H9 (cell line): Measurements from ENCODE around the gene CCSER2. TPM values are rescaled to one million over a fixed set of nuclear protein-coding genes. Genes with fewer than 3 reads are reported as not detected.

Source experiments
- DNase-seq: peaks from one replicate; pipeline ENCODE4 v3.0.0-alpha.2; 2017
- H2AFZ ChIP-seq: one replicate; pipeline ENCODE4 v1.6.1; 2013; ENCODE audit warnings: mild to moderate bottlenecking, low read length, control low read depth, moderate library complexity
- H2AK5ac ChIP-seq: 2 replicates; pipeline ENCODE4 v1.6.1; 2013; ENCODE audit warnings: low read length, control low read depth, mixed read lengths; ENCODE audit not compliant: insufficient read length
- H2BK120ac ChIP-seq: one replicate; pipeline ENCODE4 v1.6.1; 2013; ENCODE audit warnings: low read depth, mild to moderate bottlenecking, low read length, control low read depth, inconsistent platforms; ENCODE audit not compliant: poor library complexity, severe bottlenecking
- H2BK12ac ChIP-seq: 2 replicates; pipeline ENCODE4 v1.6.1; 2013; ENCODE audit warnings: low read length, control low read depth, mixed read lengths, low read depth; ENCODE audit not compliant: insufficient read length
- H2BK15ac ChIP-seq: 2 replicates; pipeline ENCODE4 v1.6.1; 2013; ENCODE audit warnings: low read depth, low read length, control low read depth
- H2BK20ac ChIP-seq: one replicate; pipeline ENCODE4 v1.6.1; 2013; ENCODE audit warnings: low read depth, mild to moderate bottlenecking, low read length, control low read depth, inconsistent platforms; ENCODE audit not compliant: poor library complexity, severe bottlenecking
- H2BK5ac ChIP-seq: 2 replicates; pipeline ENCODE4 v1.6.1; 2013; ENCODE audit warnings: low read length, control low read depth, mixed read lengths; ENCODE audit not compliant: insufficient read length
- H3K14ac ChIP-seq: 2 replicates; pipeline ENCODE4 v1.6.1; 2013; ENCODE audit warnings: low read length, control low read depth; ENCODE audit not compliant: insufficient read depth
- H3K18ac ChIP-seq: 2 replicates; pipeline ENCODE4 v1.6.1; 2013; ENCODE audit warnings: low read depth, mild to moderate bottlenecking, mixed read lengths, low read length, control low read depth; ENCODE audit not compliant: insufficient read length
- H3K23ac ChIP-seq: 2 replicates; pipeline ENCODE4 v1.6.1; 2013; ENCODE audit warnings: low read length, control low read depth, mixed read lengths, low read depth; ENCODE audit not compliant: insufficient read length
- H3K23me2 ChIP-seq: 2 replicates; pipeline ENCODE4 v1.6.1; 2013; ENCODE audit warnings: low read depth, mild to moderate bottlenecking, mixed read lengths, low read length, control low read depth; ENCODE audit not compliant: insufficient read length, poor library complexity, severe bottlenecking
- H3K27ac ChIP-seq: 2 replicates; pipeline ENCODE4 v1.5.1; 2013; ENCODE audit warnings: low read length, control low read depth, mixed read lengths, low read depth; ENCODE audit not compliant: insufficient read length
- H3K27me3 ChIP-seq: 2 replicates; pipeline ENCODE4 v1.6.1; 2013; ENCODE audit warnings: low read length, control low read depth, inconsistent platforms; ENCODE audit not compliant: insufficient read depth
- H3K4ac ChIP-seq: 2 replicates; pipeline ENCODE4 v1.6.1; 2013; ENCODE audit warnings: low read depth, mild to moderate bottlenecking, control low read depth, inconsistent platforms, low read length, moderate library complexity
- H3K4me1 ChIP-seq: 2 replicates; pipeline ENCODE4 v1.6.1; 2013; ENCODE audit warnings: low read length, control low read depth, inconsistent platforms; ENCODE audit not compliant: insufficient read depth
- H3K4me2 ChIP-seq: 2 replicates; pipeline ENCODE4 v1.6.1; 2013; ENCODE audit warnings: low read length, control low read depth, mixed read lengths; ENCODE audit not compliant: insufficient read length, insufficient read depth
- H3K56ac ChIP-seq: 2 replicates; pipeline ENCODE4 v1.6.1; 2013; ENCODE audit warnings: low read depth, mild to moderate bottlenecking, mixed read lengths, low read length, control low read depth; ENCODE audit not compliant: insufficient read length
- H3K79me1 ChIP-seq: 2 replicates; pipeline ENCODE4 v1.6.1; 2013; ENCODE audit warnings: low read depth, mild to moderate bottlenecking, moderate library complexity, low read length, control low read depth, inconsistent platforms; ENCODE audit not compliant: insufficient read depth, poor library complexity, severe bottlenecking
- H3K79me2 ChIP-seq: 2 replicates; pipeline ENCODE4 v1.6.1; 2013; ENCODE audit warnings: low read length, control low read depth, inconsistent platforms; ENCODE audit not compliant: insufficient read depth
- H3K9ac ChIP-seq: 2 replicates; pipeline ENCODE4 v1.6.1; 2013; ENCODE audit warnings: low read length, control low read depth, mixed read lengths; ENCODE audit not compliant: insufficient read length; ENCODE audit errors: extremely low read depth
- H3K9me3 ChIP-seq: one replicate; pipeline ENCODE4 v1.6.1; 2013; ENCODE audit warnings: low read depth, low read length, inconsistent platforms; ENCODE audit not compliant: control insufficient read depth
- H3T11ph ChIP-seq: one replicate; pipeline ENCODE4 v1.6.1; 2013; ENCODE audit warnings: mild to moderate bottlenecking, low read length, control low read depth, inconsistent platforms
- H4K20me1 ChIP-seq: one replicate; pipeline ENCODE4 v1.6.1; 2013; ENCODE audit not compliant: control insufficient read depth, insufficient read length, insufficient read depth
- H4K5ac ChIP-seq: 2 replicates; pipeline ENCODE4 v1.6.1; 2013; ENCODE audit warnings: low read depth, mild to moderate bottlenecking, mixed read lengths, low read length, control low read depth; ENCODE audit not compliant: insufficient read length
- H4K8ac ChIP-seq: replicated peaks from 2 replicates; pipeline ENCODE4 v1.6.1; 2013; ENCODE audit warnings: low read length, control low read depth, mixed read lengths, low read depth; ENCODE audit not compliant: insufficient read length
- H4K91ac ChIP-seq: 2 replicates; pipeline ENCODE4 v1.6.1; 2013; ENCODE audit warnings: low read depth, mild to moderate bottlenecking, moderate library complexity, mixed read lengths, low read length, control low read depth; ENCODE audit not compliant: insufficient read length
- H3K27ac Mint-ChIP-seq, 3 experiments: 2 replicates in 2 of 3; 3 replicates in 1 of 3; pipeline ENCODE4 v1.8.0; 2020 to 2021; ENCODE audit warnings: mixed read lengths in 3 of 3, mild to moderate bottlenecking in 1 of 3, moderate library complexity in 1 of 3
- H3K27me3 Mint-ChIP-seq: 2 replicates; pipeline ENCODE4 v1.8.0; 2021; ENCODE audit warnings: low read depth, mild to moderate bottlenecking, moderate library complexity, mixed read lengths
- H3K36me3 Mint-ChIP-seq, 3 experiments: 2 replicates in 2 of 3; 3 replicates in 1 of 3; pipeline ENCODE4 v1.8.0; 2020 to 2021; ENCODE audit warnings: low read depth in 3 of 3, mixed read lengths in 3 of 3; ENCODE audit not compliant: insufficient read depth in 1 of 3
- H3K4me1 Mint-ChIP-seq, 2 experiments: 2 replicates each; pipeline ENCODE4 v1.8.0; 2020; ENCODE audit warnings: mixed read lengths in 2 of 2
- H3K4me3 Mint-ChIP-seq, 2 experiments: 2 replicates in 1 of 2; 3 replicates in 1 of 2; pipeline ENCODE4 v1.8.0; 2020 to 2021; ENCODE audit warnings: mild to moderate bottlenecking in 2 of 2, mixed read lengths in 2 of 2, moderate library complexity in 1 of 2
- H3K9me3 Mint-ChIP-seq, 2 experiments: 2 replicates in 1 of 2; 3 replicates in 1 of 2; pipeline ENCODE4 v1.8.0; 2020; ENCODE audit warnings: mild to moderate bottlenecking in 2 of 2, mixed read lengths in 2 of 2, moderate library complexity in 1 of 2
- WGBS: extraction: QIAGEN DNeasy Blood & Tissue Kit; methylation state at CpG from one replicate; pipeline ENCODE4 v1.1.7; 2013; ENCODE audit warnings: missing lambda C conversion rate, low lambda C conversion rate, mixed read lengths; ENCODE audit not compliant: insufficient read length; ENCODE audit errors: extremely low coverage; 5-methylcytosine and 5-hydroxymethylcytosine counted together
- total RNA-seq: library from RNA; stranded (reverse); gene quantifications from 2 replicates; pipeline ENCODE4 v1.2.1, GENCODE V29; 2021
- TF ChIP-seq, protein P1 (sequence below): fragments of 200-600 bp; sonication (generic); conservative IDR thresholded peaks from 3 replicates; pipeline ENCODE4 v1.8.0; 2021; ENCODE audit warnings: antibody characterized with exemption, mild to moderate bottlenecking

The CCSER2 gene
- total RNA-seq, 1 experiment from 2014 or later: 22.2 TPM

- Histone ChIP-seq H2BK5ac (no peak overlapping the region), H4K8ac (no peak overlapping the region), H2BK12ac (no peak overlapping the region), H2BK120ac (no peak overlapping the region), H3K27ac (no peak overlapping the region), H3K18ac (no peak overlapping the region), H3T11ph (no peak overlapping the region), H2BK15ac (no peak overlapping the region), H3K4me2 (no peak overlapping the region), H3K14ac (no peak overlapping the region), H3K9me3 (no peaks in the 10 kb centered on the region), H3K9ac (no peak overlapping the region), H3K56ac (no peak overlapping the region), H3K79me2 (no peaks in the 10 kb centered on the region), H4K5ac (no peak overlapping the region), H3K23me2 (no peaks in the 10 kb centered on the region), H2BK20ac (no peak overlapping the region), H2AFZ (no peak overlapping the region), H3K23ac (no peak overlapping the region), H3K4ac (no peak overlapping the region), H4K91ac (no peak overlapping the region), H3K4me1 (peaks cover 9% of the 10 kb centered on the region; the same call in 1 of the 2 replicates), H3K27me3 (no peaks in the 10 kb centered on the region), H2AK5ac (no peak overlapping the region), H4K20me1 (no peaks in the 10 kb centered on the region), H3K79me1 (no peaks in the 10 kb centered on the region)
- no peak overlapping the region for H3K27ac Mint-ChIP-seq
- peaks cover 0 to 8% of the 10 kb centered on the region in 2 experiments; a peak in 4 of 5 replicates for H3K9me3 Mint-ChIP-seq
- no peaks in the 10 kb centered on the region; the same call in 1 of the 2 replicates for H3K27me3 Mint-ChIP-seq
- H3K36me3 Mint-ChIP-seq: no peaks in the 10 kb centered on the region; a peak in 3 of 7 replicates
- TF ChIP-seq, protein P1, sequence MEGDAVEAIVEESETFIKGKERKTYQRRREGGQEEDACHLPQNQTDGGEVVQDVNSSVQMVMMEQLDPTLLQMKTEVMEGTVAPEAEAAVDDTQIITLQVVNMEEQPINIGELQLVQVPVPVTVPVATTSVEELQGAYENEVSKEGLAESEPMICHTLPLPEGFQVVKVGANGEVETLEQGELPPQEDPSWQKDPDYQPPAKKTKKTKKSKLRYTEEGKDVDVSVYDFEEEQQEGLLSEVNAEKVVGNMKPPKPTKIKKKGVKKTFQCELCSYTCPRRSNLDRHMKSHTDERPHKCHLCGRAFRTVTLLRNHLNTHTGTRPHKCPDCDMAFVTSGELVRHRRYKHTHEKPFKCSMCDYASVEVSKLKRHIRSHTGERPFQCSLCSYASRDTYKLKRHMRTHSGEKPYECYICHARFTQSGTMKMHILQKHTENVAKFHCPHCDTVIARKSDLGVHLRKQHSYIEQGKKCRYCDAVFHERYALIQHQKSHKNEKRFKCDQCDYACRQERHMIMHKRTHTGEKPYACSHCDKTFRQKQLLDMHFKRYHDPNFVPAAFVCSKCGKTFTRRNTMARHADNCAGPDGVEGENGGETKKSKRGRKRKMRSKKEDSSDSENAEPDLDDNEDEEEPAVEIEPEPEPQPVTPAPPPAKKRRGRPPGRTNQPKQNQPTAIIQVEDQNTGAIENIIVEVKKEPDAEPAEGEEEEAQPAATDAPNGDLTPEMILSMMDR: no peak
- no peak overlapping the region for H3K4me3 Mint-ChIP-seq
- peaks cover 15 to 18% of the 10 kb centered on the region in 2 experiments for H3K4me1 Mint-ChIP-seq
- DNase-seq: no peak
- WGBS: no CpG with 5 or more reads among the region's 8 CpGs
Observed at GRCh38 chr10:84311576-84311975, 16.8 kb upstream of the CCSER2 start.
